ENCODE measurements around the gene SLC9C1.
"Not testable (repeated sequence)": the region's sequence is repeated elsewhere in the genome, so short reads cannot be mapped to it uniquely, and the experiment has no call there.

Gene SLC9C1

DNA sequence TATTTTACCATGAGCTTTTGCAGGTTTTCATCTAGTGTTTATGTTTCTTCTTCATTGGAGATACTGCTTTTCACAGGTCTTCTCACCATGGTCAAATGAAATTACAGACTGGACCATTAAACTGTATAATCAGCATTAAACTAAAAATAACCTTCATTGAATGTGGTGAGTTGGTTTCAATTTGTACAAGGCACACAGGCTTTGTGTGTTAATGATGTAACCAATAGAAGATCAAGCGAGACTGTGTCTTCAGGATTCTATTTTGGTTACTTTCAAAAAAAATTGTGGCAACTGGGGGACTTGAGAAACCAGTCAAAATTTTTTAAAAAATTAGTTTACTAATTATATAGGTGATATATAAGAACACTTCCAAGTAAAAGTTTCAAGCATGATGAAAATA, 106.7 kb downstream of the SLC9C1 start:
- DNase-seq (ENCODE audit: low spot score): no peak

DNA sequence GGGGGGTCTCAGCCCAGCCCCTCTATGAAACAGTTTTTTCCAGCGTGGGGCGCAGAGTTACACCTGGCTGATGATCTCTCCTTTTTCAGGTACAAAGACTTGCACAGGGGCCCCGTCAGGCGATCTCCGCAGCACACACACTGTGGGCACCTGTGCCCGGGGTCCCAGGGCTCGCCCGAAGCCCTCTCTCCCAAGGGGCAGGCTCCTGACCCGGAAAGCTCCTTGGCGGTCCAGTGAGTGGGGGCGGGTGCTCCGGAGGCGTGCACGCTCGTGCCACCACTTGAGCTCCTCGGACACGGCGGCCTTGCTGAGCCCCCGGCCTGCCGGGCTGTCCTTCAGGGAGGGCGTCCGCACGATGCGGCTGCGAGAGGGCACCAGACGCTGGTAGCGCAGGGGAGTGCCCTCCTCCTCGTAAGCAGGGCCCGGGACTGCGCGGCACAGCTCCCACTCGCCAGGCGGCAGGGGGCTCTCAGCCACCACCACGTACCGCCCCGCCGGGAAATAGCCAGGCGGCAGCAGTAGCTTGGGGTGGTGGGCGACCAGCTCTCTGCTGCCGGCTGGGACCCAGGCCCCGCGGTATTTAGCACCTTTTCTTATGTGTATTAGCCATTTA, 108.5 kb downstream of the SLC9C1 start:
- not testable (repeated sequence) for DNase-seq (ENCODE audit: low spot score)

DNA sequence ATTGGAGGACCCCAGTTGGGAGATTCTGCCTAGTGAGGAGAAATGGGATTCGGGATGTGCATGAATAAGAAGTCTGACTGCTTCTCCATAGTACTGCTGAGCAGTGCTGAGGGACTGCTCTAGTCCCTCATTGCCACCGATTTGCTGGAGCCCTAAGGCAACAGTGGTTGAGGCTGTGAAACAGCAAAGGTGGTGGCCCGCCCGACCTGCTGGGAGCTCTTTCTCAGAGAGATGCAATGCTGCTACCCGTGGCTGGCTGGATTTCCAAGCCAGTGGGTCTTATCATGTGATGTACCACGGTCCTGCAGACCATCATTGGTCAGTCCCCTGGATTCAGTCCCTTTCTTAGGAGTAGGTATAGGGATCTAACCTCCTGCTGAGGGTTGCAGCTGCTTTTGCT, 118.4 kb downstream of the SLC9C1 start:
- DNase-seq (ENCODE audit: low spot score): no peak

DNA sequence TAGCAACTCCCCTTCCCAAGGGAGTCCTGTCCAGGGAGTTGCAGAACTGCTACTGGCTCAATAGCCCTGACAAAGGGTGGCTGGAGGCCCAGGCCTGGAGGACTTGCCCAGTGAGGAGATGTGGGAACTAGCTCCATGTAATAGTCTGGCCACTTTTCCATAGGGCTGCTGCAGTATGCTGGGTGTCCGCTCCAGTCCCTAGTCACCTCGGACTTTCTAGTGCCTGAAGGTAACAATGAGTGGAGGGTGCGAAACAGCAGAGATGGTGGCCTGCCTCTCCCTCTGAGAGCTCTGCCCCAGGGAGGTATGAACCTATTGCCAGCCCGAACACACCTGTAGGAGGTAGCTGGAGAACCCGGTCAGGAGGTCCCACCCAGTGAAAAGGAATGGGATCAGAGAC, 119.0 kb downstream of the SLC9C1 start:
- DNase-seq (ENCODE audit: low spot score): no peak

DNA sequence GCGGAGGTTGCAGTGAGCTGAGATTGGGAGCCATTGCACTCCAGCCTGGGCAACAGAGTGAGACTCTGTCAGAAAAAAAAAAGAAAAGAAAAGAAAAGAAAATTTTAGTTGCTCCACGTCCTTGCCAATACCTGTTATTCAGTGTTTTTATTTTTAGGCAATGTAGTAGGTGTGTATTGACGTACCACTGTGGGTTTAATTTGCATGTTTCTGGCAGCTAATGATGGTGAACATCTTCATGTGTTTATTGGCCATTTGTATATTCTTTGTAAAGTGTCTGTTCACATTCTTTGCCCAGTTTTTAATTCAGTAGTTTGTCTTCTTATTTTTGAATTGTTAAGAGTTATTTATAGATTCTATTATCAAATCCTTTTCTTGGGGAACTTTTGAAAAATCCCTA, 122.9 kb downstream of the SLC9C1 start:
- no peak for DNase-seq (ENCODE audit: low spot score)

DNA sequence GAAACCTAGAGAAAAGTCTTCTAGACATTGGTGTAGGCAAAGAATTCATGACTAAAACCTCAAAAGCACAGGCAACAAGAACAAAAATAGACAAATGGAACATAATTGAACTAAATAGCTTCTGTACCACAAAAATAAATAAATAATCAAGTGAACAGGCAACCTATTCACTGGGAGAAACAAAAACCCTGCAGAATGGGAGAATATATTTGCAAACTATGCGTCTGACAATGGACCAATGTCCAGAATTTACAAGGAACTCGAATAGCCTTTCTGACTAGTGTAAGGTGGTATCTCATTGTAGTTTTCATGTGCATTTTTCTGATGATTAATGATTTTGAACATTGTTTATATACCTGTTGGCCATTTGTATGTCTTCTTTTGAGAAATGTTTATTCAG, 124.0 kb downstream of the SLC9C1 start:
- DNase-seq (ENCODE audit: low spot score): no peak

DNA sequence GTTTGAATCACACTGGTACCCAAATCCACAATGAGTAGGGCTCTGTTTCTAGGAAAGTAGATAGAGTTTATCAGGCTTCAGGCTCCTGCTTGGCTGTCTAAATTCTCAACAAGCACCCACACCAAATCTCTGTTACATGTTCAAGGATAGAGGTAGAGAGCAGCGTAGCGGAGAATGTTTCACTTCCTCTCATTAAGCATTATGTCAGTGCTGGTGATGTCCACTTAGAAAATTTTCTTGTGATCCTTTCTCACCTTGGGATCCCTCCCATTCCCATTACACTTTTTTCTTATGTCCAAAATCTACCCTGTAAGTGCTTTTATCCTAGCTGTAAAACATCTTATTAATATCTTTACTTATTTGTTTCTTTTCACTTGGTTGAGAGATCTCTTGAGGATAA, 126.3 kb downstream of the SLC9C1 start:
- no peak for DNase-seq (ENCODE audit: low spot score)

DNA sequence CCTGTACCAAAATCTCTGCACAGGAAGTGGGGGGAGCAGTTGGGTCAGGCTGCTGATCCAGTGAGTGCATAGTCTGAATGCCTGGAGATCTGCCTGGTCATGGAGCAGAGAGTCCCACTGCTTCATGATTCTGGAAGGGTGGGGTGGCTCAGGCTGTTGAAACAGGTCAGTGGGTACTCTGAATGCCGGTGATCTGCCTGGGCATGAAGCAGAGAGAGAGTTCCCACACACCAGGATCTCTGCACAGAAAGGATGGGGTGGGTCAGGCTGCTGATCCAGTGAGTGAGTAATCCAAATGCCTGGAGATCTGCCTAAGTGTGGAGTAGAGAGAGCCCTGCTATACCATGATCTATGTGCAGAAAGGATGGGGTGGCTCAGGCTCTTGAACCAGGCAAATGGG, 144.9 kb downstream of the SLC9C1 start:
- no peak for DNase-seq (ENCODE audit: low spot score)

DNA sequence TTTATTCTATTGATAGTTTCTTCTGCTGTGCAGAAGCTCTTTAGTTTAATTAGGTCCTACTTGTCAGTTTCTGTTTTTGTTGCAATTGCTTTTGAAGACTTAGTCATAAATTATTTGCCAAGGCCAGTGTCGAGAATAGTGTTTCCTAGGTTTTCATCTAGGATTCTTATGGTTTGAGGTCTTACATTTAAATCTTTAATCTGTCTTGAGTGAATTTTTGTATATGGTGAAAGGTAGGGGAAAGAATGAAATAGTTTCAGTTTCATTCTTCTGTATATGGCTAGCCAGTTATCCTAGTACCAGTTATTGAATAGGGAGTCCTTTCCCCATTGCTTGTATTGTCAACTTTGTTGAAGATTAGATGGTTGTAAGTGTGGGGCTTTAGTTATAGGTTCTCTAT, 150.3 kb downstream of the SLC9C1 start:
- no peak for DNase-seq (ENCODE audit: low spot score)

DNA sequence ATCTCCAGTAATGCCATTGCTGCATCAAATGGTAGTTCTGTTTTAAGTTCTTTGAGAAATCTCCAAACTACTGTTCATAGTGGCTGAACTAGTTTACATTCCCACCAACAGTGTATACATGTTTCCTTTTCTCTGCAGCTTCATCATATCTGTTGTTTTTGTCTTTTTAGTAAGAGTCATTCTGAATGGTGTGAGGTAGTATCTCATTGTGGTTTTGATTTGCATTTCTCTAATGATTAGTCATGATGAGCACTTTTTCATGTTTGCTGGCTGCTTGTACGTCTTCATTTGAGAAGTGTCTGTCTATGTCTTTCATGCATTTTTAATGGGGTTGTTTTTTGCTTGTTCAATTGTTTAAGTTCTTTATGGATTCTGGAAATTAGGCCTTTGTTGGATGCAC, 150.8 kb downstream of the SLC9C1 start:
- no peak for DNase-seq (ENCODE audit: low spot score)

DNA sequence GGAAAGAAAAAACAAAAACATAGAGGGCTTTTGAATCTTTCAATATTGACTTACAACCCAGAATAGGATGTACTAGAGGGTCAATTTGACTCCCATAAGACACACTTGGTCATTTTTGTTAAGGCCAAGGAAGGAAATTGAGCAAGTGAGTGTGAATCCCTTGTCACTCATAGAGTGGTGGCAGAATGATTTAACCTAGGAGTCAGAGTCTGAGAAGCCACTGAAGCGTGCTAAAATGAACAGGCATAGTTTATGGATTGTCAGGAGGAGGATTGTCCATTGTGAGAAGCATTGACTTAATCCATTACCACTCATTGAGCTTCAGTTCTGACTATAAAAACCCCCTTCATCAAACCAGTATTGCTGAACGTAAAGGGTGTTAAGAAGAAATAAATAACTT, 152.7 kb downstream of the SLC9C1 start:
- no peak for DNase-seq (ENCODE audit: low spot score)

DNA sequence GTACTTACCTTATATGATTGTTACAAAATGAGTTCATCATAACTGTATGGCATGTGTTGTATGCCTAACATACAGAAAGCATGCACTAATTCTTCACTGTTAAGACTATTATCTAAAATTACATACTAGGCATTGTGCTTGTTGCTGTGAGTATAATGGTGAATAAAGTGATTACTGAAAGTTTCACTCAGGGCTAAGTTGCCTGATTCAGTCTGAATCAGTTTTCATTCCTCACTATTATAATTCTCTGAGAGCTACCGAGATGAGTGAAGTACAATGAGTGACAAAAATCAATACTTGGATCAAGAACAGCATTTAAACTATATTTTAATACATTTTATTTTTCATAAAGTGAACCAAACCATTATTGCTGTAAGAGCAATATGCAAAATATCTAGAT, 153.4 kb downstream of the SLC9C1 start:
- no peak for DNase-seq (ENCODE audit: low spot score)

DNA sequence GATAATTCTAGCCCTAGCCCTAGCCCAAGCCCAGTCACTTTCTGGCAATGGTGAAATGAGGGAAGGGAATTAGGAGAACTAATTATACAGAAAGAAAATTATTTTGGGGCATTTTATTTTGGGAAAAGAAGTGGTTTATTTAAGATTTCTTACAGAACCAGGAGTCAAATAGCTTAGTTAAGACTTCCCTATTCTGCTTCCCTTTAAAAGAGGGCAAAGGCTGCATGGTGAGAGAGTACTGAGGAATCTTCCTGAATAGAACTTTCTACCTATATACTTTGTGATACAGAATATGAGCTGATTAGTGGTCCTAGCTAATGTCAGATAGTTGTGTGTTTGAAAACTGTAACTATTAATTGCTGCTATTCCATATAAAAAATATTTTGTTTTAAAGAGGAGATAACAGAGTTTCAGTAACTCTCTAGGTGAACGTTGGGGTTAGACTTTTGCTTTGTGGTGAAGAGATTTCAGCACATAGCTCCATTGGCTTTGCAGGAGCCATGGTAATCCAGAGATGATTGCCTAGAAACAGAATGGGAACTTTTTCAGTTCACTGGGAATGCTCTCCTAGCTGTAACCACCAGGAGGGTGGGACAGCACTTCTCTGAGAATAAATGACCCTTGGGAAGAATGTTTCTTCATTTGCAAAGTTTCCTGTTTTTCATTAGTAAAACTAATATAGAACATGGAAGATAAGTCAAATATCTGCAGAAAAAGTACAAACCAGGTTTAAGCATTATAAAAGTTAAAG, 155.6 kb downstream of the SLC9C1 start:
- no peak for DNase-seq (ENCODE audit: low spot score)

DNA sequence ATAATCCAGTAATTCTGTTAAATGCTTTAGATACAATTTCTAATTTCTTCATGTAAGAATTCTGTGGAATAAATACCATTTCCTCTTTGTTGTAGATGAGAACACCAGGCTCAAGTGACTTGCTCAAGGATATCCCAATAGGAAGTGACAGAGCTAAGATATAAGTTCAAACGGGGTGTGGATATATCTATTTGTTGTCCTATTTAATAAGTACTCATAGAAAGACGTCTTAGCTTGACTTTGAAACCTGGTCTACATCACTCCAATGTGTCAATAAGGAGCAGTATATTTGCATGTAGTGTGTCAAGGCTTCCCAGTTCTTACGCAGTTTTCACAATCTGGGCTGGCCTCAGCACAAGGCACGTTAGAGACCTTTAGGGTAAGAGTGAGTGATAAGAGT, 156.2 kb downstream of the SLC9C1 start:
- no peak for DNase-seq (ENCODE audit: low spot score)

DNA sequence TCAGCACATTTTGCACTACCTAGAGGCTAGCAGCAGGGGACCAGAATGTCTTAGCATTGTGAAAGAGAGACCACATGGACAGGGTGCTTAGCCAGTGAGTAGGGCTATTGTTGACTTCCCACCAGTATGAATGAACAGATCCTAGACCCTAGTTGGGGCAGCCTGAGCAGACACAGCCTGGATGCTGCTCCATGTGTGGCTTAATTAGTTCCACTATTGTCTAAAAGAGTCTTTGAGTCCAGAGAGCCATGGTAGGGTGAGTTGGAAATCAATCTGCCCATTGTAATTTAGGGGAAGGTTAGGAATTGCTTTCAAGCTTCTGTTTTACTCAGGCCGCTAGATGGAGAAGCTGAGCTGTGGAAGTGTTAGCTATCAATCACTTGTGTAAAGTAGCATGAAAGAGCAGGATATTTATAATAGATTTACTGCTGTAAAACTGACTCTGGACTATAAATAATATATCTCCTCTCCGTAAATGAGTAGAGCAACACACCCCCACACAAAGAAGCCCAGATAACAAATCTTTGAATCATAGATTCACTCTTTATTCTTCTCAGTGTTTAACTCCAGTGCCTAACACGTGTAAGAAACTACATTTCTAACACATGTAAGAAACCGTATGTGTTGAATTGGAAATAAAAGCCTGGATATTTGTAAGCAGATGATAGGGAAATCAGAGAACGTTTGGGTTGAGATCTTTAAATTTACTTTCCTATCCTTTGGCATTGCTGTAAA, 156.9 kb downstream of the SLC9C1 start:
- peak; percentile 11 for DNase-seq (ENCODE audit: low spot score)

DNA sequence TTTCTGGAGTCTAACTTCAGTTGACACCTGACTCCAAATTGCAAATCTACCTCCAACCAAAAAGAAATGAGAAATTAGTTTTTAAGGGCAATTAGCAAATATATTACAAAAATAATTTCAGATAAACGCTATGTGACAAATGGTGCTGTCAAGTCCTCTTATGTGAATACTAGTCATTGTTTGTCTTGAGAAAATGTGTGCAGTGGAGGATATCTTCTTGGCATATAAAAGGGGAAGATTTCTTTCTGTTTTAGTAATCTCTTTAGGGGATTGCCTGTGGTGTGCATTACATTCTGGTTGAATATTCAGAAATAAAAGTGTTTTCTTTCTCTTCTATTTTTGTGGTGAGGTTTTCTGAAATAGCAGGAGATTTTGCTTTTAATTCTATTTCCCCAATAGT, 158.0 kb downstream of the SLC9C1 start:
- DNase-seq (ENCODE audit: low spot score): no peak

DNA sequence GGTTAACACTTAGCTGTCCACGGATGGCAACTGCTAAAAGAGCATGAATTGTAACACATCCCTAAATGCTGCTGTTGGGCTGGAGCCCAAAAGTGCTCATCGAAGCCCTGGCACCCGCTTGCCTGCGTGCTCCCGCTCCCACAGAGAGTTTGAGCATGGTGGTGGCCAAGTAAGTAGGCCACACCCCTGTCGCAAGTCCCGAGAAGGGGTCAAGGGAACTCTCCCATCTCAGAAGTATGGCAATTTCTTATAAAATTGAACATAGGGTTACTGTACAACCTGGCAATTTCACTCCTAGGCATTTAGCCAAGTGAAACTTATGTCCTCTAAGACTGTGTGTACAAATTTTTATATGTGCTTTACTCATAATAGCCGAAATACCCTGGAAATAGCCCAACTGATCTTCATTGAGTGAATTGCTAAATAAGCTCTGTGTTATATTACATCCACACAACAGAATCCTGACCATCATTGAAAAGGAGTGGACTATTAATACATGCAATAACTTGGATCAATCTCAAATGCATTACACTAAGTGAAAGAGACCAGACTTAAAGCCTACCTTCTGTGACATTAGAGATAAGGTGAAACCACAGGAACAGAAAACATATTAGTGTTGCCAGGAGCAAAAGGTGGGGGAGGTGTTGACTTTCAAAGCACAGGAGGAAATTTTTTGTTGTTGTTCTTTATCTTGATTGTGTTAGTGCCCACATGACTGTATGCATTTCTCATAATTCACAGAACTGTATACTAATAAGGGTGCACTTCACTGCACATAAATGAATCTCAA, 159.5 kb downstream of the SLC9C1 start:
- DNase-seq (ENCODE audit: low spot score): no peak

DNA sequence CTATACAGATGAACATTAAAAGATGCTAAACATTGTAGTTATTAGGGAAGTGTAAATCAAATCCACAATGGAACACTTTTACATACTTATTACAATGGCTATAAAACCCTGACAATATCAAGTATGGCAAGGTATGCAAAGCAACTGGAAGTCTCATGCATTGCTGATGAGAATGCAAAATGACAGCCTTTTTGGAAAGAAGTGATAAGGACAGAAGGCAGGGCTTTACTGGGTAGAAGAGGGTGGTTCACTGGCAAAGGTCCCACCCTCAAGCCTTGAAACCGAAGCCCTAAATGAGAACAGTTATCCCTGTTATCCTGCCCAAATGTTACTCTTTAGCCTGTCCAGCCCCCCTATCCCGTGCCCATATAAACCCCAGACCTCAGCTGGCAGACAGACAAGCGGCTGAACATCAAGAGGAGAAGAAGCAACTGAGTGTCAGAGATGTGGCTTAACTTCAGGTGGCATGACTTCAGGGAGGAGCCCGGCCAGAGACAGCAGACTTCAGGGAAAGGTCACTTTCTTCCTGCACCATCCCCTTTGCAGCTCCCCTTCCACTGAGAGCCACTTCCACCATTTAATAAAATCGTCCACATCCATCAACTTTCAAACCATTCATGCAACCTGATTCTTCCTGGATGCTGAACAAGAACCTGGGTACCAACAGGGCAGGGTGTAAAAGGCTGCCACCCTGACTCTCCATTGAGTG, 160.2 kb downstream of the SLC9C1 start:
- no peak for DNase-seq (ENCODE audit: low spot score)

DNA sequence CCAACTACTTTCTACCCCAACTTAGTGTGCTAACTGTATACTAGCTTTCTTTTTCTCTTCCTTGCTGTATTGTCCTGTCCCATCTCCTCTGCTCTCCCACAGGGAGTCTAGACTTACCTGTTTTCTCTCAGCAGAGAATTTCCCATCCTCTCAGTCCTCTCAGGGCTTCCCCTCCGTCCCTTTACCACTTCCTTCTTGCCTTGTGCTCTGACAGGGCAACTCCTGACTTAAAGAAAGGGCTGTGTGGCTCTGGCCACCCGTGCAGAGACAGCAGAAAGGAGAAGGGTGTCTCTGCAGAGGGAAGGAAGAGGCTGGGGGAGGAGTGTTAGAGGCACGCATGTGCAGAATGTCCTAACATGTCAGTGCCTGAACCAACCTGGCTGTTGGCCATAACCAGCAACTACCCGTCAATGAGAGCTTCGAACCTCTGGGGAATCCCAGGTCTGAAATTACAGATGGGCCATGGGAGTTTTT, 161.0 kb downstream of the SLC9C1 start, which contains the start of gene GCSAM:
TSS of gene GCSAM (minus strand) at position 274 of the 474 bp plus-strand sequence. CDS start at position 146, 128 bp downstream.
- no peak for DNase-seq (ENCODE audit: low spot score)

DNA sequence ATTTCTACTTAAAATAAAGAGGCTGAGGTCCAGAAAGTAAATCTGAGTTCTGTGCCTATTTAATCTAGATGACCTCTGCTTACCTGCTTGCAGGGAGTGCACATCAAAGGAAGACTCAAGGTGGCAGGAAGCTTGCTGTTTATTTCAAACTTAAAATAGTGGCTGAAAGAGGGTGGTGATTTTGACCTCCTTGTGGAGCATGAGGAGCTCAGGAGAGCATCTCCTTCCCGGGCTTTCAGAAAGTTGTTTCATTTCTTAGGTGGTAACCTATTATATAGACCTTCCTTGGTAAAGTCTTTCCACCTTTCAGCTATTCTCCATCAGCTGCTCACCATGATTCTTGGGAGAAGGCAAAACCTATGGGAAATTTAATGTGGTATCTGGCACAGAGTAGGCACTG, 161.5 kb downstream of the SLC9C1 start:
- DNase-seq (ENCODE audit: low spot score): no peak

DNA sequence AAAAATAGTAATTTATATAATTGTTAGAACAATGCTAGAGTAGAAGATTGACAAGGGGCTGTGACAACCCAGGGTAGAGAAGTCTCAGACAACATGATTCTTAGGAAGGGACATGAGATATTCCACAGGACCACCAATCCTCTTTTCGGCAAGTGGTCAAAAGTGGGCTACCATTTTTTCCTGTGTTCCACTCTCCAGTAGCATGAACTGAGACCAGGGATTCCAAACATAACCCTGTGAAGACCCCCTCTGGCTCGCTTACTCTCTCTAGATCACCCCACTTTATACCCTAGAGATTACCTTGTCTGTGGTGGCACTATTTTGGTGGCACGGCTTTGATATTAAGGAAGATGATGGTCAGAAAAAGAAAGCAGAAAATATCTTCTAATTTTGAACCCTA, 161.9 kb downstream of the SLC9C1 start:
- DNase-seq (ENCODE audit: low spot score): no peak

DNA sequence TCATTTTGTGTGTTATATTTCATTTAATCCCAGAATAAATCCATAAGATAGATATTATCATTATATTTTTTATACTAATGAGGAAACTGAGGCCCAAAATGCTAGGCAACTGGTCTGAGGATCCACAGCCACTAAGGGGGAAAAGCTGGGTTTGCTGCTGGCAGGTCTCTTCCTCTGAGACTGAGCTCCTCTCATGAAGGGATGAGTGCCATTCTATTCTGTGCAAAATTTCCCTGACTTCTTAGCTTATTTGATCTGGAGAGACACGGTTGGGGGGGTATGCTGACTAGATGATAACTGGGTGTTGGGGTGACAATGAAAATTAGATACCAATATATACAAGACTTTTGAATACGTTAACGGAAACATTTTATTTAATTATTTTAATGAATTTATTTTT, 162.9 kb downstream of the SLC9C1 start:
- no peak for DNase-seq (ENCODE audit: low spot score)
